OCI-LY3 (cell line): ENCODE results near the gene OR2AT4.
A peak's percentile ranks its signal among the peaks of the same experiment; 100 is the strongest.

ENCODE experiments used
- H2AFZ ChIP-seq: fragments of 200-600, 300-600 bp; shearing (Covaris generic); 2 replicates; pipeline ENCODE4 v1.6.0; 2014; ENCODE audit warnings: antibody characterized with exemption, low read depth, low read length
- H3K27ac ChIP-seq: fragments of 200-600, 300-600 bp; sonication (generic); 2 replicates; pipeline ENCODE4 v1.5.1; 2014; ENCODE audit warnings: mild to moderate bottlenecking, low read length, moderate library complexity, mixed read lengths
- H3K27me3 ChIP-seq: fragments of 200-600, 300-600 bp; sonication (generic); 2 replicates; pipeline ENCODE4 v1.6.1; 2014; ENCODE audit warnings: low read depth, low read length, mixed read lengths
- H3K36me3 ChIP-seq: fragments of 200-600, 300-600 bp; sonication (generic); replicated peaks from 2 replicates; pipeline ENCODE3; 2014; ENCODE audit warnings: low read depth, low read length, mixed read lengths
- H3K4me1 ChIP-seq: fragments of 300-600, 200-600 bp; sonication (generic); 2 replicates; pipeline ENCODE4 v1.6.1; 2014; ENCODE audit warnings: low read length, mixed read lengths
- H3K4me2 ChIP-seq: fragments of 200-600, 300-600 bp; sonication (generic); 2 replicates; pipeline ENCODE4 v1.6.1; 2014; ENCODE audit warnings: low read length, mixed read lengths
- H3K4me3 ChIP-seq: fragments of 300-600, 200-600 bp; sonication (generic); 2 replicates; pipeline ENCODE4 v1.5.1; 2014; ENCODE audit warnings: antibody characterized with exemption, mild to moderate bottlenecking, low read length, moderate library complexity
- H3K79me2 ChIP-seq: fragments of 300-600, 200-600 bp; shearing (Covaris generic); 2 replicates; pipeline ENCODE4 v1.6.1; 2014; ENCODE audit warnings: mild to moderate bottlenecking, low read length, mixed read lengths
- H3K9ac ChIP-seq: fragments of 300-600, 200-600 bp; shearing (Covaris generic); 2 replicates; pipeline ENCODE4 v1.6.0; 2014; ENCODE audit warnings: mild to moderate bottlenecking, low read length, moderate library complexity
- H3K9me3 ChIP-seq: fragments of 200-600, 300-600 bp; shearing (Covaris generic); 2 replicates; pipeline ENCODE4 v1.6.1; 2014; ENCODE audit warnings: low read length, mixed read lengths; ENCODE audit not compliant: insufficient read depth
- H4K20me1 ChIP-seq: fragments of 200-600, 300-600 bp; sonication (generic); 2 replicates; pipeline ENCODE4 v1.6.1; 2016; ENCODE audit warnings: low read length, mixed read lengths; ENCODE audit not compliant: insufficient read depth
- EZH2phosphoT487 ChIP-seq: fragments of 200-600 bp; shearing (Covaris generic); IDR thresholded peaks from 2 replicates; pipeline ENCODE4 v1.6.1; 2018; ENCODE audit warnings: antibody characterized with exemption, mixed run types, low read depth
- TF ChIP-seq, protein P1 (sequence below): fragments of 200-600, 300-600 bp; sonication (generic); IDR thresholded peaks from 2 replicates; pipeline ENCODE4 v1.5.1; 2014; ENCODE audit warnings: antibody characterized with exemption, low read length, low read depth

OR2AT4 gene

DNA sequence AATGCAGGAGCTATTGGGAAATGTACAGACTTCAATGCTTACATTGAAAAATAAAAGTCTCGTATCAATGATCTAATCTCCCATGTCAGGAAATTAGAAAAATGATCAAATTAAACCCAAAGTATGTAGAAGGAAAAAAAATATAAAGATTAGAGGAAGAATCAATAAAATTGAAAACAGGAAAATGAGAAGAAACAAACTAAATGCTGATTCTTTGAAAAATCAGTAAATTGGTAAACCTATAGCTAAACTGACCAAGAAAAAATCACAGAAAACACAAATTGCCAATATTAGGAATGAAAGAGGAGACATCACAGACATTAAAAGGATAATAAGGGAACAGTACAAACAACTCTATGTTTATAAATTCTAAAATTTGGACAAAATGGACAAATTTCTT is 11.8 kb downstream of the OR2AT4 start:
- Histone ChIP-seq H3K4me1 (peaks cover 10% of the 10 kb centered on the region), H3K79me2 (no peaks in the 10 kb centered on the region), H2AFZ (no peak overlapping the region), H4K20me1 (no peaks in the 10 kb centered on the region), H3K4me3 (no peak overlapping the region), H3K4me2 (no peak overlapping the region), H3K36me3 (no peaks in the 10 kb centered on the region), H3K27me3 (no peaks in the 10 kb centered on the region), H3K27ac (no peak overlapping the region), H3K9me3 (no peaks in the 10 kb centered on the region), H3K9ac (no peak overlapping the region)
- TF ChIP-seq, protein P1, sequence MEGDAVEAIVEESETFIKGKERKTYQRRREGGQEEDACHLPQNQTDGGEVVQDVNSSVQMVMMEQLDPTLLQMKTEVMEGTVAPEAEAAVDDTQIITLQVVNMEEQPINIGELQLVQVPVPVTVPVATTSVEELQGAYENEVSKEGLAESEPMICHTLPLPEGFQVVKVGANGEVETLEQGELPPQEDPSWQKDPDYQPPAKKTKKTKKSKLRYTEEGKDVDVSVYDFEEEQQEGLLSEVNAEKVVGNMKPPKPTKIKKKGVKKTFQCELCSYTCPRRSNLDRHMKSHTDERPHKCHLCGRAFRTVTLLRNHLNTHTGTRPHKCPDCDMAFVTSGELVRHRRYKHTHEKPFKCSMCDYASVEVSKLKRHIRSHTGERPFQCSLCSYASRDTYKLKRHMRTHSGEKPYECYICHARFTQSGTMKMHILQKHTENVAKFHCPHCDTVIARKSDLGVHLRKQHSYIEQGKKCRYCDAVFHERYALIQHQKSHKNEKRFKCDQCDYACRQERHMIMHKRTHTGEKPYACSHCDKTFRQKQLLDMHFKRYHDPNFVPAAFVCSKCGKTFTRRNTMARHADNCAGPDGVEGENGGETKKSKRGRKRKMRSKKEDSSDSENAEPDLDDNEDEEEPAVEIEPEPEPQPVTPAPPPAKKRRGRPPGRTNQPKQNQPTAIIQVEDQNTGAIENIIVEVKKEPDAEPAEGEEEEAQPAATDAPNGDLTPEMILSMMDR, result no peak
- TF ChIP-seq EZH2phosphoT487, result no peak

DNA sequence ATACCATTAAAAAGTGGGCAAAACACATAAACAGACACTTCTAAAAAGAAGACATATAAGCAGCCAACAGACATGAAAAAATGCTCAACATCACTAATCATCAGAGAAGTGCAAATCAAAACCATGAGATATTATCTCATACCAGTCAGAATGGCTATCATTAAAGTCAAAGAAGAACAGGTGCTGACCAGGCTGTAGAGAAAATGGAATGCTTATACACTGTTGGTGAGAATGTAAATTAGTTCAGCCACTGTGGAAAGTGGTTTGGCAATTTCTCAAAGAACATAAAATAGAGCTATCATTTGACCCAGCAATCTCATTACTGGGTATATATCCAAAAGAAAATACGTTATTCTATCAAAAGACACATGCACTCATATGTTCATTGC is 13.5 kb downstream of the OR2AT4 start:
- no peaks in the 10 kb centered on the region for H3K36me3 ChIP-seq
- no peak overlapping the region for H3K9ac ChIP-seq
- H3K27me3 ChIP-seq, result no peaks in the 10 kb centered on the region
- no peak overlapping the region for H3K27ac ChIP-seq
- H4K20me1 ChIP-seq, result no peaks in the 10 kb centered on the region
- H3K4me2 ChIP-seq, result no peak overlapping the region
- no peak overlapping the region for H2AFZ ChIP-seq
- TF ChIP-seq EZH2phosphoT487, result no peak
- TF ChIP-seq, protein P1, result no peak
- H3K4me1 ChIP-seq, result peaks cover 20% of the 10 kb centered on the region
- H3K79me2 ChIP-seq, result no peaks in the 10 kb centered on the region
- H3K9me3 ChIP-seq, result no peaks in the 10 kb centered on the region
- H3K4me3 ChIP-seq, result no peak overlapping the region

DNA sequence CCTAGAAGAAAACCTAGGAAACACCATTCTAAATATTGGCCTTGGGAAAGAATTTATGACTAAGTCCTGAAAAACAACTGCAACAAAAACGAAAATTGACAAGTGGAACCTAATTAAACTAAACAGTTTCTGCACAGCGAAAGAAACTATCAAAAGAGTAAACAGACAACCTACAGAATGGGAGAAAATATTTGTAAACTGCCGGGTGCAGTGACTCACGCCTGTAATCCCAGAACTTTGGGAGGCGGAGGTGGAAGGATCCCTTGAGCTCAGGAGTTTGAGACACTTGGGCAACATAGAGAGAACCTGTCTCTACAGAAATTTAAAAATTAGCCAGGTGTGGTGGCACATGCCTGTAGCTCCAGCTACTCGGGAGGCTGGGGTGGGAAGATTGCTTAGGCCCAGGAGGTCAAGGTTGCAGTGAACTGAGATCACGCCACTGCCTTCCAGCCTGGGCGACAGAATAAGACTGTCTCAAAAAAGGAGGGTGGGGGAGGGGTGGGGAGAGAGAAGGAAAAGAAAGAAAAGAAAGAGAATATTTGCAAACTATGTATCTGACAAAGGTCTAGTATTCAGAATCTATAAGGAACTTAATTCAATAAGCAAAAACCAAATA is 14.0 kb downstream of the OR2AT4 start:
- no peaks in the 10 kb centered on the region for H3K27me3 ChIP-seq
- H3K9ac ChIP-seq, result no peak overlapping the region
- no peaks in the 10 kb centered on the region for H3K9me3 ChIP-seq
- no peak for TF ChIP-seq EZH2phosphoT487
- TF ChIP-seq, protein P1, result no peak
- no peak overlapping the region for H3K4me3 ChIP-seq
- H3K4me2 ChIP-seq, result no peak overlapping the region
- no peak overlapping the region for H2AFZ ChIP-seq
- H3K4me1 ChIP-seq, result peaks cover 15% of the 10 kb centered on the region
- H4K20me1 ChIP-seq, result no peaks in the 10 kb centered on the region
- H3K36me3 ChIP-seq, result no peaks in the 10 kb centered on the region
- no peak overlapping the region for H3K27ac ChIP-seq
- no peaks in the 10 kb centered on the region for H3K79me2 ChIP-seq

DNA sequence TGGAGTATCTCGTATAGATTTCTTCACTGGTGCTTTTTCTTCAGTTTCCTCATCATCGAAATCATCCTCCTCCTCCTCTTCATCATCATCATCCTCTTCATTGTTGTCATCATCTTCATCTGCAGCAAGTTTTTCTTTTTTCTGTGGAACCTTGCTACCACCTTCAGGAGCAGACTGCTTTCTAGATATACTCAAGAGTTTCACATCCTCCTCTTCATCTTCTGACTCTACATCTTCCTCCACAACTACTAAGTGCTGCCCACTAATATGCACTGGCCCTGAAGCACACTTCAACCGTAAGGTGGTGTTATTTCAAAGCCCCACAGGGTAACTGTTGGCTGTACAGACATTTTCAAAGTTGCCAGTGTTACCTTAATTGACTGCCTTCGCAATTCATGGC is 17.1 kb downstream of the OR2AT4 start:
- Histone ChIP-seq H3K4me1 (peaks cover 19% of the 10 kb centered on the region), H3K9me3 (no peaks in the 10 kb centered on the region), H3K36me3 (no peaks in the 10 kb centered on the region), H3K27ac (peak overlapping the region; percentile 7; the same call in 1 of the 2 replicates), H3K79me2 (no peaks in the 10 kb centered on the region), H3K9ac (peak overlapping the region; percentile 10; the same call in 1 of the 2 replicates), H3K4me2 (peak overlapping the region; percentile 18), H4K20me1 (no peaks in the 10 kb centered on the region), H2AFZ (peak overlapping the region; percentile 10; the same call in 1 of the 2 replicates), H3K4me3 (no peak overlapping the region), H3K27me3 (no peaks in the 10 kb centered on the region)
- TF ChIP-seq, protein P1, result peak; percentile 68
- no peak for TF ChIP-seq EZH2phosphoT487
